H9 (cell line): ENCODE measurements around the gene PLXNB1. TPM values are rescaled to one million over a fixed set of nuclear protein-coding genes. Genes with fewer than 3 reads are reported as not detected.

Experiments
- DNase-seq: peaks from one replicate; pipeline ENCODE4 v3.0.0-alpha.2; 2017
- H2AFZ ChIP-seq: one replicate; pipeline ENCODE4 v1.6.1; 2013; ENCODE audit warnings: mild to moderate bottlenecking, low read length, control low read depth, moderate library complexity
- H2AK5ac ChIP-seq: 2 replicates; pipeline ENCODE4 v1.6.1; 2013; ENCODE audit warnings: low read length, control low read depth, mixed read lengths; ENCODE audit not compliant: insufficient read length
- H2BK120ac ChIP-seq: one replicate; pipeline ENCODE4 v1.6.1; 2013; ENCODE audit warnings: low read depth, mild to moderate bottlenecking, low read length, control low read depth, inconsistent platforms; ENCODE audit not compliant: poor library complexity, severe bottlenecking
- H2BK12ac ChIP-seq: 2 replicates; pipeline ENCODE4 v1.6.1; 2013; ENCODE audit warnings: low read length, control low read depth, mixed read lengths, low read depth; ENCODE audit not compliant: insufficient read length
- H2BK15ac ChIP-seq: 2 replicates; pipeline ENCODE4 v1.6.1; 2013; ENCODE audit warnings: low read depth, low read length, control low read depth
- H2BK20ac ChIP-seq: one replicate; pipeline ENCODE4 v1.6.1; 2013; ENCODE audit warnings: low read depth, mild to moderate bottlenecking, low read length, control low read depth, inconsistent platforms; ENCODE audit not compliant: poor library complexity, severe bottlenecking
- H2BK5ac ChIP-seq: 2 replicates; pipeline ENCODE4 v1.6.1; 2013; ENCODE audit warnings: low read length, control low read depth, mixed read lengths; ENCODE audit not compliant: insufficient read length
- H3K14ac ChIP-seq: 2 replicates; pipeline ENCODE4 v1.6.1; 2013; ENCODE audit warnings: low read length, control low read depth; ENCODE audit not compliant: insufficient read depth
- H3K18ac ChIP-seq: 2 replicates; pipeline ENCODE4 v1.6.1; 2013; ENCODE audit warnings: low read depth, mild to moderate bottlenecking, mixed read lengths, low read length, control low read depth; ENCODE audit not compliant: insufficient read length
- H3K23ac ChIP-seq: 2 replicates; pipeline ENCODE4 v1.6.1; 2013; ENCODE audit warnings: low read length, control low read depth, mixed read lengths, low read depth; ENCODE audit not compliant: insufficient read length
- H3K23me2 ChIP-seq: 2 replicates; pipeline ENCODE4 v1.6.1; 2013; ENCODE audit warnings: low read depth, mild to moderate bottlenecking, mixed read lengths, low read length, control low read depth; ENCODE audit not compliant: insufficient read length, poor library complexity, severe bottlenecking
- H3K27ac ChIP-seq: 2 replicates; pipeline ENCODE4 v1.5.1; 2013; ENCODE audit warnings: low read length, control low read depth, mixed read lengths, low read depth; ENCODE audit not compliant: insufficient read length
- H3K27me3 ChIP-seq: 2 replicates; pipeline ENCODE4 v1.6.1; 2013; ENCODE audit warnings: low read length, control low read depth, inconsistent platforms; ENCODE audit not compliant: insufficient read depth
- H3K4ac ChIP-seq: 2 replicates; pipeline ENCODE4 v1.6.1; 2013; ENCODE audit warnings: low read depth, mild to moderate bottlenecking, control low read depth, inconsistent platforms, low read length, moderate library complexity
- H3K4me1 ChIP-seq: 2 replicates; pipeline ENCODE4 v1.6.1; 2013; ENCODE audit warnings: low read length, control low read depth, inconsistent platforms; ENCODE audit not compliant: insufficient read depth
- H3K4me2 ChIP-seq: 2 replicates; pipeline ENCODE4 v1.6.1; 2013; ENCODE audit warnings: low read length, control low read depth, mixed read lengths; ENCODE audit not compliant: insufficient read length, insufficient read depth
- H3K56ac ChIP-seq: 2 replicates; pipeline ENCODE4 v1.6.1; 2013; ENCODE audit warnings: low read depth, mild to moderate bottlenecking, mixed read lengths, low read length, control low read depth; ENCODE audit not compliant: insufficient read length
- H3K79me1 ChIP-seq: 2 replicates; pipeline ENCODE4 v1.6.1; 2013; ENCODE audit warnings: low read depth, mild to moderate bottlenecking, moderate library complexity, low read length, control low read depth, inconsistent platforms; ENCODE audit not compliant: insufficient read depth, poor library complexity, severe bottlenecking
- H3K79me2 ChIP-seq: 2 replicates; pipeline ENCODE4 v1.6.1; 2013; ENCODE audit warnings: low read length, control low read depth, inconsistent platforms; ENCODE audit not compliant: insufficient read depth
- H3K9ac ChIP-seq: 2 replicates; pipeline ENCODE4 v1.6.1; 2013; ENCODE audit warnings: low read length, control low read depth, mixed read lengths; ENCODE audit not compliant: insufficient read length; ENCODE audit errors: extremely low read depth
- H3K9me3 ChIP-seq: one replicate; pipeline ENCODE4 v1.6.1; 2013; ENCODE audit warnings: low read depth, low read length, inconsistent platforms; ENCODE audit not compliant: control insufficient read depth
- H3T11ph ChIP-seq: one replicate; pipeline ENCODE4 v1.6.1; 2013; ENCODE audit warnings: mild to moderate bottlenecking, low read length, control low read depth, inconsistent platforms
- H4K20me1 ChIP-seq: one replicate; pipeline ENCODE4 v1.6.1; 2013; ENCODE audit not compliant: control insufficient read depth, insufficient read length, insufficient read depth
- H4K5ac ChIP-seq: 2 replicates; pipeline ENCODE4 v1.6.1; 2013; ENCODE audit warnings: low read depth, mild to moderate bottlenecking, mixed read lengths, low read length, control low read depth; ENCODE audit not compliant: insufficient read length
- H4K8ac ChIP-seq: replicated peaks from 2 replicates; pipeline ENCODE4 v1.6.1; 2013; ENCODE audit warnings: low read length, control low read depth, mixed read lengths, low read depth; ENCODE audit not compliant: insufficient read length
- H4K91ac ChIP-seq: 2 replicates; pipeline ENCODE4 v1.6.1; 2013; ENCODE audit warnings: low read depth, mild to moderate bottlenecking, moderate library complexity, mixed read lengths, low read length, control low read depth; ENCODE audit not compliant: insufficient read length
- H3K27ac Mint-ChIP-seq, 3 experiments: 2 replicates in 2 of 3; 3 replicates in 1 of 3; pipeline ENCODE4 v1.8.0; 2020 to 2021; ENCODE audit warnings: mixed read lengths in 3 of 3, mild to moderate bottlenecking in 1 of 3, moderate library complexity in 1 of 3
- H3K27me3 Mint-ChIP-seq: 2 replicates; pipeline ENCODE4 v1.8.0; 2021; ENCODE audit warnings: low read depth, mild to moderate bottlenecking, moderate library complexity, mixed read lengths
- H3K36me3 Mint-ChIP-seq, 3 experiments: 2 replicates in 2 of 3; 3 replicates in 1 of 3; pipeline ENCODE4 v1.8.0; 2020 to 2021; ENCODE audit warnings: low read depth in 3 of 3, mixed read lengths in 3 of 3; ENCODE audit not compliant: insufficient read depth in 1 of 3
- H3K4me1 Mint-ChIP-seq, 2 experiments: 2 replicates each; pipeline ENCODE4 v1.8.0; 2020; ENCODE audit warnings: mixed read lengths in 2 of 2
- H3K4me3 Mint-ChIP-seq, 2 experiments: 2 replicates in 1 of 2; 3 replicates in 1 of 2; pipeline ENCODE4 v1.8.0; 2020 to 2021; ENCODE audit warnings: mild to moderate bottlenecking in 2 of 2, mixed read lengths in 2 of 2, moderate library complexity in 1 of 2
- H3K9me3 Mint-ChIP-seq, 2 experiments: 2 replicates in 1 of 2; 3 replicates in 1 of 2; pipeline ENCODE4 v1.8.0; 2020; ENCODE audit warnings: mild to moderate bottlenecking in 2 of 2, mixed read lengths in 2 of 2, moderate library complexity in 1 of 2
- WGBS: extraction: QIAGEN DNeasy Blood & Tissue Kit; methylation state at CpG from one replicate; pipeline ENCODE4 v1.1.7; 2013; ENCODE audit warnings: missing lambda C conversion rate, low lambda C conversion rate, mixed read lengths; ENCODE audit not compliant: insufficient read length; ENCODE audit errors: extremely low coverage; 5-methylcytosine and 5-hydroxymethylcytosine counted together
- total RNA-seq: library from RNA; stranded (reverse); gene quantifications from 2 replicates; pipeline ENCODE4 v1.2.1, GENCODE V29; 2021
- TF ChIP-seq, protein P1 (sequence below): fragments of 200-600 bp; sonication (generic); conservative IDR thresholded peaks from 3 replicates; pipeline ENCODE4 v1.8.0; 2021; ENCODE audit warnings: antibody characterized with exemption, mild to moderate bottlenecking

The PLXNB1 gene
- total RNA-seq, 1 experiment from 2014 or later: 184 TPM

DNA sequence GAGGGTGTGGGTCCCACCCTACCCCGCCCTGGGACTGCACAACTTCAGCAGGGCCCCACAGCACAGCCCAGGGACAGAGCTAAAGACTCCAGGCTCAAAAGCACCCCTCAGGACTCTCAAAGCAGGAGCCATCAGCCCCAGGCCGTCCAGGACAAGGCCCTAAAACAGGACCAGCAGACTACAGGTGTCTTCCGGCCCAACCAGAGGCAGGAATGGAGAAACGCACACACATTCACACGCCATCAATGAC is 42.7 kb upstream of the PLXNB1 start:
- H3K18ac ChIP-seq: peak overlapping the region; percentile 97
- H4K91ac ChIP-seq: peak overlapping the region; percentile 21
- peaks cover 14 to 24% (median 22%) of the 10 kb centered on the region in 3 experiments for H3K36me3 Mint-ChIP-seq
- no peaks in the 10 kb centered on the region; a peak in 1 of 5 replicates for H3K9me3 Mint-ChIP-seq
- H3K56ac ChIP-seq: peak overlapping the region; percentile 4
- H3T11ph ChIP-seq: no peak overlapping the region
- H2AK5ac ChIP-seq: no peak overlapping the region
- peak overlapping the region; percentile 67 for H3K4me2 ChIP-seq
- H4K20me1 ChIP-seq: no peaks in the 10 kb centered on the region
- peak overlapping the region; percentile 0 for H2BK12ac ChIP-seq
- H3K27ac Mint-ChIP-seq: peak overlapping the region; percentile 98 to 99 (median 99)
- no peak overlapping the region; the same call in 1 of the 2 replicates for H3K4ac ChIP-seq
- no peaks in the 10 kb centered on the region; the same call in 1 of the 2 replicates for H3K27me3 Mint-ChIP-seq
- no CpG with 5 or more reads among the region's 5 CpGs for WGBS
- no peaks in the 10 kb centered on the region; the same call in 1 of the 2 replicates for H3K79me2 ChIP-seq
- no peaks in the 10 kb centered on the region for H3K27me3 ChIP-seq
- no peak overlapping the region for H2AFZ ChIP-seq
- peaks cover 31 to 37% of the 10 kb centered on the region in 2 experiments for H3K4me1 Mint-ChIP-seq
- H3K9me3 ChIP-seq: no peaks in the 10 kb centered on the region
- peak overlapping the region; percentile 45 for H4K5ac ChIP-seq
- peaks cover 5% of the 10 kb centered on the region for H3K23me2 ChIP-seq
- peaks cover 7% of the 10 kb centered on the region; the same call in 1 of the 2 replicates for H3K4me1 ChIP-seq
- H4K8ac ChIP-seq: no peak overlapping the region
- peak overlapping the region; percentile 30 for H2BK5ac ChIP-seq
- peak overlapping the region; percentile 84 to 88 for H3K4me3 Mint-ChIP-seq
- no peaks in the 10 kb centered on the region for H3K79me1 ChIP-seq
- H2BK120ac ChIP-seq: no peak overlapping the region
- TF ChIP-seq, protein P1, sequence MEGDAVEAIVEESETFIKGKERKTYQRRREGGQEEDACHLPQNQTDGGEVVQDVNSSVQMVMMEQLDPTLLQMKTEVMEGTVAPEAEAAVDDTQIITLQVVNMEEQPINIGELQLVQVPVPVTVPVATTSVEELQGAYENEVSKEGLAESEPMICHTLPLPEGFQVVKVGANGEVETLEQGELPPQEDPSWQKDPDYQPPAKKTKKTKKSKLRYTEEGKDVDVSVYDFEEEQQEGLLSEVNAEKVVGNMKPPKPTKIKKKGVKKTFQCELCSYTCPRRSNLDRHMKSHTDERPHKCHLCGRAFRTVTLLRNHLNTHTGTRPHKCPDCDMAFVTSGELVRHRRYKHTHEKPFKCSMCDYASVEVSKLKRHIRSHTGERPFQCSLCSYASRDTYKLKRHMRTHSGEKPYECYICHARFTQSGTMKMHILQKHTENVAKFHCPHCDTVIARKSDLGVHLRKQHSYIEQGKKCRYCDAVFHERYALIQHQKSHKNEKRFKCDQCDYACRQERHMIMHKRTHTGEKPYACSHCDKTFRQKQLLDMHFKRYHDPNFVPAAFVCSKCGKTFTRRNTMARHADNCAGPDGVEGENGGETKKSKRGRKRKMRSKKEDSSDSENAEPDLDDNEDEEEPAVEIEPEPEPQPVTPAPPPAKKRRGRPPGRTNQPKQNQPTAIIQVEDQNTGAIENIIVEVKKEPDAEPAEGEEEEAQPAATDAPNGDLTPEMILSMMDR: no peak
- peak overlapping the region; percentile 75 for H3K27ac ChIP-seq
- DNase-seq: no peak
- no peak overlapping the region for H2BK15ac ChIP-seq
- peak overlapping the region; percentile 84 for H3K9ac ChIP-seq
- no peak overlapping the region for H3K23ac ChIP-seq
- H3K14ac ChIP-seq: peak overlapping the region; percentile 97
- no peak overlapping the region for H2BK20ac ChIP-seq
